ENCODE measurements around the gene ENOX1.
"Not testable (repeated sequence)": the region's sequence is repeated elsewhere in the genome, so short reads cannot be mapped to it uniquely, and the experiment has no call there.

Gene ENOX1

GRCh38 chr13:43441899-43442499, 344.8 kb downstream of the ENOX1 start:
- in situ Hi-C loops (cut with MboI; ENCODE audit: low sequenced_read_pairs): no loop called here

GRCh38 chr13:43441464-43441863, 345.3 kb downstream of the ENOX1 start:
- in situ Hi-C loops (cut with MboI; ENCODE audit: low sequenced_read_pairs): no loop called here

- in situ Hi-C loops (cut with MboI; ENCODE audit: low sequenced_read_pairs): no loop called here
Measured at GRCh38 chr13:43434191-43434590, 352.6 kb downstream of the ENOX1 start.

GRCh38 chr13:43433691-43434141, 353.1 kb downstream of the ENOX1 start:
- in situ Hi-C loops (cut with MboI; ENCODE audit: low sequenced_read_pairs): no loop called here

- in situ Hi-C loops (cut with MboI; ENCODE audit: low sequenced_read_pairs): no loop called here
Measured at GRCh38 chr13:43432958-43433357, 353.8 kb downstream of the ENOX1 start.

- in situ Hi-C loops (cut with MboI; ENCODE audit: low sequenced_read_pairs): no loop called here
Measured at GRCh38 chr13:43431841-43432240, 354.9 kb downstream of the ENOX1 start.

GRCh38 chr13:43431290-43431716, 355.5 kb downstream of the ENOX1 start:
- in situ Hi-C loops (cut with MboI; ENCODE audit: low sequenced_read_pairs): no loop called here

GRCh38 chr13:43428545-43429296, 358.1 kb downstream of the ENOX1 start:
- in situ Hi-C loops (cut with MboI; ENCODE audit: low sequenced_read_pairs): no loop called here

- in situ Hi-C loops (cut with MboI; ENCODE audit: low sequenced_read_pairs): no loop called here
Measured at GRCh38 chr13:43426355-43426754, 360.4 kb downstream of the ENOX1 start.

GRCh38 chr13:43425234-43425633, 361.5 kb downstream of the ENOX1 start:
- in situ Hi-C loops (cut with MboI; ENCODE audit: low sequenced_read_pairs): no loop called here

GRCh38 chr13:43424412-43424811, 362.4 kb downstream of the ENOX1 start:
- in situ Hi-C loops (cut with MboI; ENCODE audit: low sequenced_read_pairs): no loop called here

- in situ Hi-C loops (cut with MboI; ENCODE audit: low sequenced_read_pairs): no loop called here
Measured at GRCh38 chr13:43422116-43422515, 364.7 kb downstream of the ENOX1 start.

- in situ Hi-C loops (cut with MboI; ENCODE audit: low sequenced_read_pairs): not testable (repeated sequence)
Measured at GRCh38 chr13:43416842-43417241, 369.9 kb downstream of the ENOX1 start.

- in situ Hi-C loops (cut with MboI; ENCODE audit: low sequenced_read_pairs): not testable (repeated sequence)
Measured at GRCh38 chr13:43416408-43416807, 370.4 kb downstream of the ENOX1 start.

GRCh38 chr13:43415903-43416391, 370.8 kb downstream of the ENOX1 start:
- in situ Hi-C loops (cut with MboI; ENCODE audit: low sequenced_read_pairs): not testable (repeated sequence)

GRCh38 chr13:43414111-43414510, 372.7 kb downstream of the ENOX1 start:
- in situ Hi-C loops (cut with MboI; ENCODE audit: low sequenced_read_pairs): no loop called here

GRCh38 chr13:43411741-43412140, 375.0 kb downstream of the ENOX1 start:
- in situ Hi-C loops (cut with MboI; ENCODE audit: low sequenced_read_pairs): no loop called here

GRCh38 chr13:43411211-43411610, 375.6 kb downstream of the ENOX1 start:
- in situ Hi-C loops (cut with MboI; ENCODE audit: low sequenced_read_pairs): no loop called here

- in situ Hi-C loops (cut with MboI; ENCODE audit: low sequenced_read_pairs): no loop called here
Measured at GRCh38 chr13:43408274-43408673, 378.5 kb downstream of the ENOX1 start.

GRCh38 chr13:43407023-43407581, 379.7 kb downstream of the ENOX1 start:
- in situ Hi-C loops (cut with MboI; ENCODE audit: low sequenced_read_pairs): no loop called here

- in situ Hi-C loops (cut with MboI; ENCODE audit: low sequenced_read_pairs): no loop called here
Measured at GRCh38 chr13:43405457-43405856, 381.3 kb downstream of the ENOX1 start.

GRCh38 chr13:43402380-43402779, 384.4 kb downstream of the ENOX1 start:
- in situ Hi-C loops (cut with MboI; ENCODE audit: low sequenced_read_pairs): no loop called here
